ENCODE measurements around the gene CAPNS1.

GRCh38 chr19:36142046-36142445 lies 2.2 kb downstream of the CAPNS1 start:
- TF ChIP-seq POLR2A (IDR thresholded peaks at IDR 0.05) = no peak
- TF ChIP-seq POLR2AphosphoS5 (IDR thresholded peaks at IDR 0.05) = no peak
